HUDEP-2 (cell line): Measurements from ENCODE around the gene CBY1.

Experiments used
- DNase-seq, 76 experiments: peaks; one replicate each; lab custom pipeline; 2025; ENCODE audit not compliant: unreplicated experiment in 76 of 76; lab: John Stamatoyannopoulos, UW

CBY1 gene

DNA sequence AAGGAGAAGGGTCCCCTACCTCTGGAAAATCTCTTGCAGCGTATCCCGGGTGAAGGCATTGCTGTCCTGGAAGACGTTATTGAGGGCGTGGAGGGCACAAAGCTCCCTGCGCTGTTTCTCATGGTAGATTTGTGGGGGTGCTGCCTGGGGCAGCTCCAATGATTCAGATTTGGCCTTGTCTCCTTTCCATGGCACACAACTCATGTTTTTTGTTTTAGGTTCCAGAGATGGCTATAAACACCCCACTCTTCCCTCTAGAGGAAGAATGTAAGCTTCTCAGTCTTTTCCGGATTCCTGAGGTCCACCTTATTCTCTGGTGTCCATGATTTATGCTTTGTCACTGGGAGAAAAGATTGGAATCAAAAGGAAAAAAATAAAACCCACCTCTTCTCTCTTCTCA, 43.3 kb downstream of the CBY1 start:
- DNase-seq = no peak

DNA sequence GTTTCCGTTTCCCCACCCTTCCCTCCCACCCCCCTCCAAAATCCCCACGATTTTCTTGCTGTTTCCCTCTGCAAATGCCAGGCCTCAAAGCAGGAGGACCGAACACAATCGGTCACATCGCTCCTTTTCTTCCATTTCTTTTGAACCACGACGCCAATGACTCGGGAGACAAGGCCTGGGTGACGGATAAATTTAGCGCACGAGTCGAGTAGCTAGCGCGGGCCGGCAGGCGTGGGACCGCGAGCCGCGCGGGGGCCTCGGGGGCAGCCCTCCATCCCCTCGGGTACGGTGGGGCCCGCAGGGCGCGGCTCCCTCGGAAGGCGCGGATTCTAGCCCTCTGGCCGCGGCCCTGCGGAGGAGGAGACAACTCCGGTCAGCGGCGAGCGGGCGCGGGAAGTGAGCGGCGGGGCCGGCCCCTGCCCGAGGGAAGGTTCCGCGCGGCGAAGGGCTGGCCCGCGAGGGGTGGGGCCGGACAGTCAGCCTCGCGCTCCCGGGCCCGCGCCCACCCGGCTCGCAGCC, 43.9 kb downstream of the CBY1 start:
- peak in 24 of 76 experiments; percentile 29 to 69 (median 58) for DNase-seq

DNA sequence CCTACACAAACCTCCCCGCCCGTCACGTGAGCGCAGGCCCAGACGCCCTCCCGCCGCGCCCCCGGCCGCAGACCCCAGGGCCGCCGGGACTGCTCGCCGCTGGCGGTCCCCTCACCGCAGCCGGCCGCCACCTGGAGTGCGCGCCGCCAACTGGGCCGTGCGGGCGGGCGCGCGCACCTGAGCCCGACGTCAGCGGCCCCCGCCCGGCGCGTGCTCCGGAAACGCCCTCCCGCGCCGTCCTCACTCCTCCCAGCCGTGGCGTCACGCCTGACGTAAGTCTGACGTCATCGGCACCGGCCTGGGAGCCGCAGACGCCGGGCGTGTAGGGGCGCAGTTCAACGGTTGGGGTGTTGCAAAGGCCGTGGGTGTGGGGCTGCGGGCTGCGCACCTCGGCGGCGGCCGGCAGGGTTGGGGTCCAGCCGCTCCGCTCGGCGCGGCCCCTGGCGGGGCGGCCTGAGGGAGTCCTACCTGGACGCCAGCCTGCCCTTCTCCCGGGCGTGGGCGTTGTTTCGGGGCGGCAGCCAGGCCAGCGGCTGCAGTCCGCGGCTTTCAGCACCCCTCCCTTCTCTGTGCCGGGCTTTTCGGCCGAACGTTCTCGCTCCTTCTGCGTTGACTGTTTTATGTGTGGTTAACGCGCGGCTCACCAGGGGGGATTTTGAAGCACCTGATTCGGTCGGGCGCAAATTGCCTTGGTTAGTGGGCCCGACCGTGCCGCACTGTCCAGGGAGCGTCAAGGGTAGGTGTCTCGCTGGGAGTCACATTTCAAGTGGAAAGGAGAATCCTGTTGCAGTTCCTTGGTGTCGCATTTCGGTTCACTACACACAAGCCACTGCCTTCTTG, 44.6 kb downstream of the CBY1 start, which contains the start of gene JOSD1:
Gene JOSD1 (minus strand): TSS at position 155 of the 840 bp plus-strand sequence. CDS start 956 bp downstream, outside the sequence.
- DNase-seq = peak in 74 of 76 experiments; percentile 61 to 96 (median 88)

DNA sequence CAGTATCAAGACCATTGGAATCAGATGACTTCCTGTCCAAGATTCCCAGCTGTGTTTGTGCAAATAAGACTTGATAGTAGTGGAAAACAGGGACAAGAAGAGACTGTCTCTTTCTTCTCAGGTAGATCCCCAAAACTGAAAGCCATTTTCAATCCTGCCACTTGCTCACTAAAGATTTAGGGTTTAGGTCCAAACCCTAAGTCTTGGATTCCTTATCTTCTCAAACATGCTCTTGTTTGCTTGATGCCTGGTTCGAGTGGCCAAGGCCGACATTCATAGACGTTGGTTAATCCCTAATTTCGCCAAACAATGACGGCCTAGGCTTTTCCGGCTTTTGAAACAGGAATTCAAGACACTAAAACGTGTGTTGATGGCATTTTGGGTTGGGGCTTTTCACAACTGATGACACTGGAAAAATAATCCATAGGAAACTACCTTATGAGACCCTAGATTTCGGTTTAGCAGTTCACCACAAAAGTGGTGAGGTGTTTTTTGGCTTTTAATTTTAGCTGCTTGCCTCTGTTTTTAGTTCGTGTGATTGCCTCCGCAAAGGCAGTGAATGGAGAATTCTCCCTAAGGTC, 48.3 kb downstream of the CBY1 start:
- peak in 3 of 76 experiments; percentile 14 to 42 (median 25) for DNase-seq

DNA sequence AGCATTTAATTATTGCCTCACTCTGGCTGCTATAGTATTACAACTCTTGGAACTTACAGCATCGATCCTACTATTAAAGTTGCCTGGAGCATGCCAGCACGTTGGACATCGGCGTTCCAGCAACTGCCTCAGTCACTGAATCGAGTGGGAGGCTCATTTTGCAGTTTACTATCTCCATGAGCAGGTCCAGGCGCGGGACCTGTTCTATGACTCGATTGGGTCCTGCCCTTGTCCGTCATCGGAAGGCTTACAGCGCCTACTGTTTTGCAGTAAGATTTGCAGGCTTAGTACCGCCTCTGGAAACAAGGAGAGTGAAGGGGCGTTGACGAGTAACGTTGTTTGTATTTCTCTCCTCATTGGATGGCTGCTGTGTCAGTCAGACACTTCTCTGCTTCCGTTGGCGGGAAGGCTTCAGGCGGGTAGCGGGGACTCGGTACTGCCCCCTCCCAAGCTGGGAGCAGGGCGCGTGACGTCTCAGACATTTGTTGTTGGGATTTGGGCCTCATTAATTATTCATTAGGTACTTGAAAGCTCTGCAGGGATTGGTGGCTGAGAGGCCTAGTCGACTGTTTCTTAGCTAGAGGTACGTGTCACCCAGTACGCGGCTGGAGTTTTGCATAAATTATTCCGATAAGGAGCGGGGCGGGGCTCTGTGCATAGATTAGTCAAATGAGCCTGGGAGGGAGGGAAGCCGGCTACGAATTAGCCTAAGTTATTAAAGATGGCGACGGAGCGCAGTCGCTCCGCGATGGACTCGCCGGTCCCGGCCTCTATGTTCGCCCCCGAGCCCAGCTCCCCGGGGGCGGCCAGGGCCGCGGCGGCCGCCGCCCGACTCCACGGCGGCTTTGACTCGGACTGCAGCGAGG, 49.0 kb downstream of the CBY1 start, which contains the start of gene GTPBP1:
Gene GTPBP1 (plus strand): TSS at position 710 of the 866 bp plus-strand sequence. CDS start 12 bp downstream, at position 722.
- DNase-seq = peak in 75 of 76 experiments; percentile 67 to 100 (median 99)

DNA sequence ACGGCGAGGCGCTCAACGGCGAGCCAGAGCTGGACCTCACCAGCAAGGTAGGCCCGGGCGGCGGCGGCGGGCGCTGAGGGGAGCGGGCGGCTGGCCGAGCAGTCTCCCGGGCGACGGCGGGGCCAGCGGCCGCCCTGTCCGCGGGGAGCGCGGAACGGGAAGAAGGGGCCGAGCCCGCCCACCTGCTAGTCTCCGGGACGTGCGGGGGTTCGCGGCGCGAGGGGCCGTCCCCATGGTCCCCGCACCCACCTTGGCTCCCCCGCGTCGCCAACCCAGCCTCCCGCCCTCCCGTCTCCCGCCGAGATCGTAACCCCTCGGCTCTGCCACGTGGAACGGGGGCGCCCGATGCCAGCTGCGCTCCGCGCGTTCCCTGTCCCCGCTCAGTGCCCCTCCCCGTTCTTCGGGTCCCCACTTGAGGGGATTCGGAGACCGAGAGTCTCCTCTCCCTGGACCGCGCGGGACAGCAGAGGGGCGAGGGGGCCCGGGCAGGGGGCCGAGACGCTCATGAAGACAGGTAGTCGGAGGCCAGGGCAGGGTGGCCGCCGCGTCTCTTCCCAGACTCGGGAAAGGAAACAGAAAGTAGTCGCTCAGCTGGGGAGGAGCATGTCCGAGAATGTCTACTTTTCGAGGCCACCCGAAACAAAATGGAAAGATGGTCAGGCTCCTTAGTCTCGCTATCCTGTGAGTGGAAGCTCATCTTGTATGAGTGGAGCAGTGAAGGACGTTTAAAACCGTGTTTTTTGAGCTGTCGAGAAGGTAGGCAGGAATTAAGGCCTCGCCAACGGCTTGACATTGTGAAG, 49.9 kb downstream of the CBY1 start:
- peak in 4 of 76 experiments; percentile 18 to 41 (median 30) for DNase-seq

DNA sequence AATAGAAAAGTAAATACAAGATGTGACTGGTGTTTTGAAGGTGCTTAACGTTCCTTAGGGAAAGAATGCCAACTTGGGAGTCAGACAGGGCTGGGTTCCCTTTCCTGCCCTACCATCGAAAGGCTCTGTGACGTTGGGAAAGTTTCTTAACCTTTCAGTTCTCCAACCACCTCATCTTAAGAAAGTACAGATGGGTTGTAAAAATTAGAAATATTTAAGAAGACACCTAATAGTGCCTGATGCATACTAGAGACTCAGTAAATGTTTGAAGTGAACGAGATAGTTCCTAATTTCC, 50.4 kb downstream of the CBY1 start:
- no peak for DNase-seq

DNA sequence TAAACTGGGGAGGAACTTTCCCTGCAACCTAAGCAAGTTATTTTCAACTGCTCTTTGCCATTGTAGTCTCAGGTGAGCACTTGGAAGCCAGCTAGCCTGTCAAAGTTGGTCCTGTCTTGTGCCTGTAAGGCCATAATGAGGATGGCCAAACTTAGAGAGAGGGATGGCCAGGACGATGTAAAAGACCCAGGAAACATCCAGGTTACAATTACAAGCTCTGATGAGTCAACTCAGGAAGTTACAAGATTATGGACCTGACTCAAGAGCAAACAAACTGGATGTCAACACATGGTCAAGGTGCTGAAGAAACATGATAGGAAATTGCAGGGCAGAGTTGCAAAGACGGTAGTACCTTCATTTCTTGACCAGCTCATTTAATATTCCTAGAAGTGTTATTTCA, 50.9 kb downstream of the CBY1 start:
- DNase-seq = no peak

DNA sequence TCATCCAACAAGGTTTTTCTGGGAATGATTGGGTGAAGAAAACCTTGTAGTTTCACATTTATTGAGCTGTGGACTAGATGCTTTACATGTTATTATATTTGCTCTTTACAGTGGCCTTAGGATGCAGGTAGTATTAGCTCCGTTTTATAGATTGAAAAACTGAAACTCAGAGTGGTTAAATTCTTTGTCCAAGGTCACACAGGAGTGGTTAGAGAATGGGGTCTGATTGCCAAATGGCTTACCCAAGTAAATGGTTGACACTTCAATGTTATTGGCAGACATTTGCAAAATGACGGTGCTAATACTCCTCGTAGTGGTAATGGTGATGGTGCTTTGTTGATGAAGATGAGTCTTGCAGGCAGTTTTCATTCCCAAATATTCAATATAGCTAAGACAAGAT, 51.5 kb downstream of the CBY1 start:
- DNase-seq = no peak

DNA sequence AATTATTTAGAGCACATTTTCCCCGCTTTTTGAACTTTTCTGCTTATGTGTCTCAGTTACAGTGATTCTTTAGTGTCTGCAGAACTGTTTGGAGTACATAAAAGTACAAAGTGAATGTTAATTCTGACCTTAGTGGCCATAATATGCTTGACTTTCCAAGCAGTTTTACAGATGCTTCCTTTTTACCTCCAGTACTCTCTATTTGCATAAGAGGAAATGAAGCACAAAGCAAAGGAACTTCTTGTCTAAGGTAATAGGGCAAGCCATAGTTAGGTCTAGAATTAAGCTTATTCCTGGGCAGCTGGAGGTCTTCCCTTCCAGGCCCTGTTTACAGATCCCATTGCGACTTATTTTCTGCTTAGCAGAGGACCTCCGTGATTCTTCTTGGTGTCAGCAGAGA, 52.9 kb downstream of the CBY1 start:
- no peak for DNase-seq

DNA sequence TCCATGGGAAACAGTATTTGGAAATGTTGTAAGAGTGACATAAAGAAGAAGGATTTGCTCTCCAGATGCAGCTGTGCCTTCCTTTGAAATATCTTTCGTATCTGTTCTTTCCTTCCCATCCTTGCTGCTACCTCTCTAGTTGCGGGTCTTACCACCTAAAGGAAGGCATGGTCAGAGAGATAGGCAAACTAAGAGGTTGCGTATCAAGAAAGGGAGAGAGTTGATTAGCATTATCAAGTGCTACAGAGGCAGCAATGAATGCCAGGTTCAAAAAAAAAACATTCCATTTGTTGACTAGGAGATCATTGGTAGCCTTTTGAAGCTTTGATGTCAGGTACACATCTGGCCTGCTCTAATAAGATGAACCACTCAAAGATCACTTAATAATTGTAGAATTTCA, 53.9 kb downstream of the CBY1 start:
- DNase-seq = peak in 40 of 76 experiments; percentile 14 to 86 (median 59)

DNA sequence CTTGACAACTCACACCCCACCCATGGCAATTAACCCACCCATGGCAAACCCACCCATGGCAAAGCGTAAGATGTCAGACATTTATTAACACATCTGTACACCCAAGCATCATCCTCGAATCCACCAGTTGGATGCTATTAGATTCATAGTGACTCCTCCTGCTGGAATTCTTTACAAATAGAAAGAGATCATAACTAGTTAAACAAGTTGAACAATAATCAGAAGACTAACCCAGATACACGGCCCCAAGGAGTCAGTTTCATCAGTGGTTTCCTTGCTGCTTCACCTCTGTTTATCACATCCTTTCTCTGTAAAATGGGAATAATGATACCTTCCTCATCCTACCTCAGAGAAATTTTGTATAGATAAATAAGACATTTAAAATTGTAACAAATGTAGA, 54.4 kb downstream of the CBY1 start:
- DNase-seq = no peak

DNA sequence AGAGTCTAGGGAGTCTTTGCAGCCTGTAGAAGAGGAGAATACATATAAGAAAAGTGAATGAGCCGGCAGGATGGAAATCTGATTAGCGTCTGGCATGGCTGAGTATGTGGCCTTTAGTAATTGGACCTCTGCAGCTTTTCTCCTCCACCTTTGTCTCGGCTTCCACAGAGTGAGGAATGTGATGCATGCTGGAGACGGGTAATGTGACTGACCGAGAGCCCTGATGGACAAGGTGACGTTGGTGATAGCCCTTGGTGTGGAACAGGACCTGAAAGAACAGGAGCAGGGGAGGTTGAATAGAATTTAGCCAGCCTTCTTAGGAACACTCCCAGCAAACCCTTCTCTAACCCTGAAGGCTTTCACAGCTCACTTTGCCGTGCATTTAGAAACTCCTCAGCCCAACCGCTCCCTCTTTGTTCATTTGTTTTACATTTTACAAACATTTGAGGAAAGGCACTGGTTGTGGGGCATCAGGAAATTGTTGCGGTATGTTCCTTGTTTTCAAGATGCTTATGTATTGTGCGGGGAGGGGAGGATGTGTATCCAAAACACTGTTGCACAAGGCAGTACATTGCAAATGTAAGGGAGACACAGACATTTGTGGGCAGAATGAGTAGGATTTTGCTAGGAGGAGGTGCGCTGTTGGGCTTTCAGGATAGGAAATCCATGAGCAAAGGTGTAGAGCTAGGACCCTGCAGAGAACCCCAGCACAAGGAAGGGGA, 56.2 kb downstream of the CBY1 start:
- DNase-seq = no peak

DNA sequence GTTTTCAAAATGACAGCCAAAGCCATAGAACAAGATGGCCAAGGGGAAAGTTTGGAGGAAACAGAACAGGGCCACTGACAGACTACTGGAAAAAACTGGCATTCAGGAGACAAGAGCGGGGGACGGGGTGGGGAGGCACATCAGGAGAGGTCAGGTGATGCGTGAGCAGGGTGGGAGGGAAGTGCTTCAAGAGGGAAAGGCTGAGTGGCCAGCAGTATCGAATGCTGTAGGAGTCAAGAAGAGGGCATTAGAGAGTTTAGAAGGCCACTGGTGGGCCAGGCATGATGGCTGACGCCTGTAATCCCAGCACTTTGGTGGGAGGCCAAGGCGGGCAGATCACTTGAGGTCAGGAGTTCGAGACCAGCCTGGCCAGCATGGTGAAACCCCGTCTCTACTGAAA, 57.5 kb downstream of the CBY1 start:
- peak in 8 of 76 experiments; percentile 12 to 52 (median 28) for DNase-seq

DNA sequence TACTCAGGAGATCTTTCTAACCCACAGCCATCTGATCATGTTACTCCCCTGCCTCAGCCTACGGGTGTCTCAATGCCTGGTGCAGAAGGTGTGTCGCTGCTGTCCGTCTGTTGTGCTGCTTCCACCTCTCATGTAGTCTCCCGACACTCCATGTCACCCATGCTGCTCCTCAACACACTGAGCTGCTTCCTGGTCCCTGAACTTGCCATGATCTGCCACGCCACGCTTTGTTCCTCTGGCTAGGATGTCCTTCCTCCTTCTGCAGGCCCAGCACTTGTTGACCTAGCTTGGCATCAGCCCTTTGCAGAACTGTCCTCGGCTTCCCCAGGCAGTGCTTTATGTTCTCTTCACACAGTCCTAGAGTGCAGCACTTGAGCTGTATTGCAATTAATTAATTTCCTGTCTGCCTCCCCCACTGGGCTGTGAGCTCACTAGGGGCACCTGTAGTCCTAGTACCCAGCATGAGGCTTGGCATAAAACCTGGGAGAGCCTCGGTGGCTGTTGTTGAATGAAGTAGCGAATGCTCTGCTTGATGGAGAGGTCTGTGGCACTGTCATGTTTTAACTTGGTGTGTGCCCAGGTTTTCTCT, 58.8 kb downstream of the CBY1 start:
- DNase-seq = peak in 7 of 76 experiments; percentile 8 to 39 (median 20)

DNA sequence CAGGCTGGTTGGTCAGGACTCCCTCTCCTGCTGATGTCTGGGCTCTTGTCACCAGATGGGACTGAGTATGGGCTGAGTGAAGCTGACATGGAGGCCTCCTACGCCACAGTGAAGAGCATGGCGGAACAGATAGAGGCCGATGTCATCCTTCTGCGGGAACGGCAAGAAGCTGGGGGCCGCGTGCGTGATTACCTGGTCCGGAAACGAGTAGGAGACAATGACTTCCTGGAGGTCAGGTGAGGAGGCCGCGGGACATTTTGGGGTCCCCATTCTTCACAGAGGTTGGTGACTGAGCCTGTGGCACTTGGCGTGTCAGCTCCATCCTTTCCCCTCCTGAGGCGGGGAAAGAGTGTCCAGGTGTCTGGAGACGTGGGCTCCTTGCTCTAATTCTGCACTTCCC, 59.4 kb downstream of the CBY1 start:
- DNase-seq = no peak

DNA sequence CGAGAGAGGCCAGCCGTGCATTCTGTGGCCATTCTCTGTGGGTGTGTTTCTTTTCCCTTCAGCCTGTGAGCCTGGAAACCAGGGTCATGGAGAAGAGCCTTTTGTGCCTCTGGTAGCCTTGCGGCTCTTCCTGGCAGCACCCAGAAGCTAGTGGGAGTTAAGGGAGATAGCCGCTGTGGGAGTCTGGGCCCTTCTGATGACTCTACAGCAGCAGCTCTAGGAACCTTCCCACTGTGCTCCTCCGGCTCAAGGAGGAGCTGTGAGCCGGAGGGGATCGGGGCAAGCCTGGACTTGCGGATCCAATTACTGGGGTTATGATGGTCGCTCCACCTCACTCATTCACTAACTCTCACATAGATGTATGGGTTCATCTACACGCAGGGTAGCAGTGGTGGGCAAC, 59.8 kb downstream of the CBY1 start:
- DNase-seq = no peak

DNA sequence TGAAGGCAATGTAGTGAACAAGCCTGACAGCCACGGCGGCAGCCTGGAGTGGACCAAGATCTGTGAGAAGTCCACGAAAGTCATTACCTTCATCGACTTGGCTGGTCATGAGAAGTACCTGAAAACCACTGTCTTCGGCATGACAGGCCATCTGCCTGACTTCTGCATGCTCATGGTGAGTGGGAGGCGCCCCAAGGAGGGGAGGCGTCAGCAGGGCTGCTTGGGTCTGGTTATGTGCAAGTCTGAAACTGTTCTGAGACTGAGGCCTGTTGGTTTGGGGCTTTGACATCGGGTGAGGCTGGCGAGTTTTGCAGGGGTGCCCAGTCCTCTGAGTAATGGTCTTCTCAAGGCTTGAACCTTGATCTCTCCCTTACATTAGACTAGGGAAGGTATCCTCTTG, 60.4 kb downstream of the CBY1 start:
- DNase-seq = peak in 10 of 76 experiments; percentile 6 to 44 (median 24)

DNA sequence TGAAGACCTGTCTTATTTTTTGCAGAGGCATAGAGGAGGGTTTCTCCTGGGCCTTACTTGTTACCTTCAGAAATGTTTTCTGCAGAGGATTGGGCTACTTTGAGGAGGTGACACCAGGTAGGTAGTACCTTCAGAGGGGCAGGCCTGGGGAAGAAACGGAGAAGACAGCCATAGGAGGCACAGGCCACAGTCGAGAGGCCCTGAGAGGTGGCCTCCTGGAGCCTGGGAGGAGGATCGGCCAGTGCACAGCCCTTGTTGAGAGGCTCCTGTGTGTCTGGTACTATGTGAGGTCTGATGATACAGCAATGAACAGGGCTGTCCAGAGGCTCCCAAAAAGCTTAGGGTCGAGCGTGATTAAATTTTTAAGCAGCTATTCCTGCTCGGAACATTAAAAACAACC, 60.8 kb downstream of the CBY1 start:
- DNase-seq = no peak
